Natural killer cell (primary cell): Measurements from ENCODE around the gene FAM171A1. TPM values are rescaled to one million over a fixed set of nuclear protein-coding genes. Genes with fewer than 3 reads are reported as not detected.
"Not testable (repeated sequence)": the region's sequence is repeated elsewhere in the genome, so short reads cannot be mapped to it uniquely, and the experiment has no call there.

Source experiments
- ATAC-seq, 3 donors: fragments of 150-1000 bp in 2 of 3; fragments of 200-7000 bp in 1 of 3; cut with Tn5 transposase; 1 replicate in 1 of 3; 2 replicates in 2 of 3; pipeline ENCODE4 v1.10.0; 2021; ENCODE audit warnings: mild to moderate bottlenecking in 2 of 3, moderate library complexity in 2 of 3
- DNase-seq, 2 donors: peaks; one replicate each; pipeline versions ENCODE4 v3.0.0 to v3.0.0-alpha.2; 2013 to 2021; ENCODE audit warnings: mixed read lengths in 1 of 2
- H3K27ac ChIP-seq: one replicate; pipeline ENCODE4 v1.5.1; 2013; ENCODE audit warnings: mild to moderate bottlenecking, low read length
- H3K27me3 ChIP-seq: one replicate; pipeline ENCODE4 v1.6.1; 2013; ENCODE audit warnings: low read length; ENCODE audit not compliant: control insufficient read depth, insufficient read depth
- H3K36me3 ChIP-seq: one replicate; pipeline ENCODE4 v1.6.1; 2013; ENCODE audit warnings: low read length; ENCODE audit not compliant: control insufficient read depth, insufficient read depth
- H3K4me1 ChIP-seq: one replicate; pipeline ENCODE4 v1.6.1; 2013; ENCODE audit warnings: low read length; ENCODE audit not compliant: control insufficient read depth, insufficient read depth
- H3K4me3 ChIP-seq: one replicate; pipeline ENCODE4 v1.5.1; 2013; ENCODE audit warnings: low read length
- H3K9me3 ChIP-seq: one replicate; pipeline ENCODE4 v1.6.1; 2013; ENCODE audit warnings: low read length; ENCODE audit not compliant: control insufficient read depth, insufficient read depth
- H3K27ac Mint-ChIP-seq, 2 donors: one replicate each; pipeline ENCODE4 v1.8.0; 2022; ENCODE audit warnings: mild to moderate bottlenecking in 2 of 2, mixed read lengths in 2 of 2, moderate library complexity in 1 of 2
- H3K27me3 Mint-ChIP-seq, 2 donors: one replicate each; pipeline ENCODE4 v1.8.0; 2022; ENCODE audit warnings: low read depth in 2 of 2, mixed read lengths in 2 of 2
- H3K36me3 Mint-ChIP-seq: one replicate; pipeline ENCODE4 v1.8.0; 2022; ENCODE audit warnings: mixed read lengths
- H3K4me1 Mint-ChIP-seq, 2 donors: one replicate each; pipeline ENCODE4 v1.8.0; 2022; ENCODE audit warnings: mixed read lengths in 2 of 2
- H3K4me3 Mint-ChIP-seq: one replicate; pipeline ENCODE4 v1.8.0; 2022; ENCODE audit warnings: mild to moderate bottlenecking, moderate library complexity, mixed read lengths
- H3K9me3 Mint-ChIP-seq, 2 donors: one replicate each; pipeline ENCODE4 v1.8.0; 2022; ENCODE audit warnings: mixed read lengths in 2 of 2
- CTCF ChIP-seq: fragments of 200-600 bp; IDR thresholded peaks from one replicate; pipeline ENCODE4 v1.8.0; 2022; ENCODE audit warnings: antibody characterized with exemption
- WGBS: methylation state at CpG from one replicate; pipeline ENCODE4 v1.1.7; 2013; ENCODE audit warnings: missing lambda C conversion rate; ENCODE audit not compliant: insufficient coverage; 5-methylcytosine and 5-hydroxymethylcytosine counted together
- intact Hi-C: fragments of 100-400 bp; cut with micrococcal nuclease; formaldehyde crosslinking; loops from one replicate; pipeline ENCODE4 v1.14.2; 2022
- total RNA-seq, 4 donors: library from RNA; stranded (reverse); fragments of 120-200 nt in 1 of 4; gene quantifications; one replicate each; pipeline versions ENCODE4 v1.2.3 to v1.2.4, GENCODE V29; 2013 to 2022

FAM171A1 gene
- total RNA-seq, 3 donors from 2014 or later (not counting 1 experiment from before 2014, with no cell fraction given): 0.99 to 2.3 (median 1.6) TPM

- DNase-seq: peak; percentile 53 to 91
- Histone ChIP-seq H3K27ac (no peak overlapping the region), H3K27me3 (no peaks in the 10 kb centered on the region), H3K4me3 (no peak overlapping the region), H3K9me3 (no peaks in the 10 kb centered on the region), H3K36me3 (no peaks in the 10 kb centered on the region), H3K4me1 (peaks cover 27% of the 10 kb centered on the region)
- H3K27ac Mint-ChIP-seq: peak overlapping the region; percentile 82 to 84
- peak; percentile 54 to 71 (median 62) for ATAC-seq
- WGBS: 24% methylated on average over 12 of the region's 14 CpGs
- H3K9me3 Mint-ChIP-seq: no peaks in the 10 kb centered on the region
- H3K4me1 Mint-ChIP-seq: peaks cover 23 to 24% of the 10 kb centered on the region in 2 donors
- H3K27me3 Mint-ChIP-seq: no peaks in the 10 kb centered on the region
- H3K4me3 Mint-ChIP-seq: no peak overlapping the region
- intact Hi-C loops: no loop called here
- TF ChIP-seq CTCF: peak; percentile 92
- H3K36me3 Mint-ChIP-seq: no peaks in the 10 kb centered on the region
Observed at GRCh38 chr10:15209827-15210509, 161.1 kb downstream of the FAM171A1 start.

- H3K4me1 ChIP-seq: peaks cover 27% of the 10 kb centered on the region
- Mint-ChIP-seq H3K27ac (peak overlapping the region; percentile 82 to 84), H3K4me3 (peak overlapping the region; percentile 87), H3K36me3 (no peaks in the 10 kb centered on the region), H3K4me1 (peaks cover 23 to 28% of the 10 kb centered on the region in 2 donors), H3K9me3 (no peaks in the 10 kb centered on the region), H3K27me3 (no peaks in the 10 kb centered on the region)
- WGBS: 49% methylated on average over 2 of the region's 2 CpGs
- H3K4me3 ChIP-seq: no peak overlapping the region
- TF ChIP-seq CTCF: no peak
- intact Hi-C loops: loop anchor here (1.0 kb wide), 1 partner anchor 39 kb away; no protein-coding TSS in a partner anchor
- peak overlapping the region; percentile 92 for H3K27ac ChIP-seq
- DNase-seq (peak in 1 of 2 donors; percentile 31), ATAC-seq (no peak)
- no peaks in the 10 kb centered on the region for H3K27me3 ChIP-seq
- no peaks in the 10 kb centered on the region for H3K36me3 ChIP-seq
- no peaks in the 10 kb centered on the region for H3K9me3 ChIP-seq
Observed at GRCh38 chr10:15208221-15208620, 162.9 kb downstream of the FAM171A1 start.

GRCh38 chr10:15207410-15207809 lies 163.7 kb downstream of the FAM171A1 start:
- H3K9me3 ChIP-seq, H3K27me3 ChIP-seq, H3K36me3 ChIP-seq, H3K36me3 Mint-ChIP-seq, ATAC-seq, DNase-seq, H3K9me3 Mint-ChIP-seq, H3K4me3 ChIP-seq, H3K4me3 Mint-ChIP-seq, H3K27me3 Mint-ChIP-seq, intact Hi-C loops: not testable (repeated sequence)
- Histone ChIP-seq H3K4me1 (peaks cover 27% of the 10 kb centered on the region), H3K27ac (peak overlapping the region; percentile 92)
- peaks cover 23 to 28% of the 10 kb centered on the region in 2 donors for H3K4me1 Mint-ChIP-seq
- peak overlapping the region; percentile 82 to 84 for H3K27ac Mint-ChIP-seq
- WGBS: 96% methylated on average over 4 of the region's 4 CpGs

- no peaks in the 10 kb centered on the region for H3K27me3 Mint-ChIP-seq
- no peaks in the 10 kb centered on the region for H3K9me3 ChIP-seq
Observed at GRCh38 chr10:15202639-15203038, 168.4 kb downstream of the FAM171A1 start.

GRCh38 chr10:15202301-15202621 lies 168.8 kb downstream of the FAM171A1 start:
- H3K4me1 ChIP-seq, H3K27ac Mint-ChIP-seq, intact Hi-C loops, H3K4me3 ChIP-seq, H3K9me3 Mint-ChIP-seq, H3K36me3 Mint-ChIP-seq, DNase-seq, H3K27ac ChIP-seq, H3K9me3 ChIP-seq, H3K36me3 ChIP-seq, ATAC-seq, H3K27me3 ChIP-seq, H3K27me3 Mint-ChIP-seq, H3K4me3 Mint-ChIP-seq, H3K4me1 Mint-ChIP-seq: not testable (repeated sequence)
- WGBS: 89% methylated on average over 8 of the region's 8 CpGs

More at GRCh38 chr10:15202639-15203038, 168.4 kb downstream of the FAM171A1 start:
- intact Hi-C loops: no loop called here
- Histone ChIP-seq H3K4me1 (peaks cover 5% of the 10 kb centered on the region), H3K27ac (no peak overlapping the region), H3K36me3 (no peaks in the 10 kb centered on the region), H3K4me3 (no peak overlapping the region), H3K27me3 (no peaks in the 10 kb centered on the region)
- TF ChIP-seq CTCF: no peak
- no peak for DNase-seq
- no peak for ATAC-seq
- Mint-ChIP-seq H3K9me3 (no peaks in the 10 kb centered on the region), H3K27ac (no peak overlapping the region), H3K4me3 (no peak overlapping the region), H3K36me3 (no peaks in the 10 kb centered on the region), H3K4me1 (peaks cover 2 to 6% of the 10 kb centered on the region in 2 donors)
- 89% methylated on average over 2 of the region's 2 CpGs for WGBS
